Measurements from ENCODE around the gene CRB1. TPM values are rescaled to one million over a fixed set of nuclear protein-coding genes. Genes with fewer than 3 reads are reported as not detected.

The CRB1 gene
- total and polyA plus RNA-seq, 9 of the 15 experiments (the other 6 are each of a cell fraction or from before 2014, with no cell fraction given), result 0.04 to 0.10 TPM; not detected in 7

DNA sequence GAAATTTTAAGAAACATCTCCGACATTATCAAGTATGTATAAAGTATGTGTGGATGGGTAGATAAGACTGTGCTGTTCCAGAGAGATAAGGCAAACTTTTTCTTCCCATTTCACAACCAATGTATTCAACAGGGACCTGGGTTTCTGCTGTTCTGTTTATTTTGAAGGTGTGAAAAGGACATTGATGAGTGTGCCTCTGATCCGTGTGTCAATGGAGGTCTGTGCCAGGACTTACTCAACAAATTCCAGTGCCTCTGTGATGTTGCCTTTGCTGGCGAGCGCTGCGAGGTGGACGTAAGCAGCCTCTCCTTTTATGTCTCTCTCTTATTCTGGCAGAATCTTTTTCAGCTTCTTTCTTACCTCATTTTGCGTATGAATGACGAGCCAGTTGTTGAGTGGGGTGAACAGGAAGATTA lies 174.0 kb downstream of the CRB1 start (continued):
- TF ChIP-seq ZBTB40 (IDR thresholded peaks at IDR 0.05), result no peak
- TF ChIP-seq ZBTB40 (CRISPR knock-in tag; IDR thresholded peaks at IDR 0.05), result no peak
- no peak for TF ChIP-seq ZNF79 (CRISPR knock-in tag; IDR thresholded peaks at IDR 0.05; ENCODE audit: low read depth)
- TF ChIP-seq ZNF398 (CRISPR knock-in tag; IDR thresholded peaks at IDR 0.05), result no peak
- TF ChIP-seq ZNF592 (IDR thresholded peaks at IDR 0.05), result no peak
- TF ChIP-seq CEBPB (tag; IDR thresholded peaks at IDR 0.05), result peak; percentile 49
- TF ChIP-seq SRSF3 (IDR thresholded peaks at IDR 0.05; ENCODE audit: insufficient read depth, low read length), result no peak
- 0 out of 2 replicates have a peak, but pooled peaks have one; percentile 51 for TF ChIP-seq ZNF197 (CRISPR knock-in tag; IDR thresholded peaks at IDR 0.05; ENCODE audit: low read depth)
- TF ChIP-seq TCF3 (CRISPR knock-in tag; IDR thresholded peaks at IDR 0.05), result peak; percentile 45; the same call in 1 of the 2 replicates
- TF ChIP-seq ZFP36 (IDR thresholded peaks at IDR 0.05; ENCODE audit: low read depth, low read length, partially characterized antibody), result no peak
- peak; percentile 64; the same call in 1 of the 2 replicates for TF ChIP-seq PML (IDR thresholded peaks at IDR 0.05; ENCODE audit: low read length)
- peak; percentile 24 for TF ChIP-seq CCNT2 (IDR thresholded peaks at IDR 0.05; ENCODE audit: borderline replicate concordance, extremely low read depth, insufficient read length, low read depth, low read length)
- peak; percentile 50; the same call in 1 of the 2 replicates for TF ChIP-seq NCOR1 (IDR thresholded peaks at IDR 0.05)
- no peak for TF ChIP-seq KHSRP (IDR thresholded peaks at IDR 0.05)
